HepG2 (cell line): ENCODE results near the gene TBXAS1. TPM values are rescaled to one million over a fixed set of nuclear protein-coding genes. Genes with fewer than 3 reads are reported as not detected.

Experiments
- ATAC-seq: fragments of 200-7000 bp; cut with Tn5 transposase; 3 replicates; pipeline ENCODE4 v1.9.1; 2020; ENCODE audit warnings: mild to moderate bottlenecking, moderate library complexity
- BruUV-seq: library from RNA; stranded (reverse); fragments of 400-500 nt; replicated peaks from 2 replicates; lab custom pipeline; 2021; lab: Mats Ljungman, UMichigan
- CTCF ChIA-PET: fragments of 300-600 bp; formaldehyde crosslinking; extraction: SDS; loops from one replicate; lab custom pipeline; 2021; ENCODE audit warnings: low total read pairs, inconsistent platforms, low intra/inter-chr PET ratio; lab: Yijun Ruan, JAX
- POLR2A ChIA-PET: fragments of 350-600 bp; sonication (Branson Sonifier 250); formaldehyde crosslinking; loops from one replicate; lab custom pipeline; 2020; ENCODE audit warnings: antibody characterized with exemption, inconsistent platforms; lab: Yijun Ruan, JAX
- DNase-seq: peaks from one replicate; pipeline ENCODE4 v3.0.0-alpha.2; 2015; ENCODE audit warnings: low spot score
- FAIRE-seq: peaks from 3 replicates; lab custom pipeline; 2011; peaks lifted over from hg19 to GRCh38; lab: Jason Lieb, UNC
- H2AFZ ChIP-seq: one replicate; pipeline ENCODE4 v1.6.1; 2011; ENCODE audit warnings: low read length, inconsistent platforms
- H3K27ac ChIP-seq: fragments of 300-600 bp; 3 replicates; pipeline ENCODE4 v1.8.0; 2011; ENCODE audit warnings: mixed run types, mild to moderate bottlenecking, mixed read lengths, low read length, inconsistent platforms; ENCODE audit not compliant: insufficient read depth; ENCODE audit errors: extremely low read length
- H3K27me3 ChIP-seq, 2 experiments: fragments of 200-600 bp in 1 of 2; 2 replicates in 1 of 2; 3 replicates in 1 of 2; pipeline versions ENCODE4 v1.6.0 to v1.8.0; 2011; ENCODE audit warnings: low read length in 2 of 2, mild to moderate bottlenecking in 2 of 2, moderate library complexity in 2 of 2, inconsistent platforms in 1 of 2; ENCODE audit not compliant: insufficient read depth in 2 of 2, control insufficient read depth in 1 of 2
- H3K36me3 ChIP-seq, 2 experiments: fragments of 200-600 bp in 1 of 2; replicated peaks in 1 of 2; 2 replicates in 1 of 2; 3 replicates in 1 of 2; pipeline versions ENCODE4 v1.5.1 to v1.8.0; 2011; ENCODE audit warnings: low read length in 2 of 2, inconsistent platforms in 1 of 2; ENCODE audit not compliant: insufficient read depth in 2 of 2, control insufficient read depth in 1 of 2
- H3K4me1 ChIP-seq: 2 replicates; pipeline ENCODE4 v1.5.1; 2012; ENCODE audit warnings: low read length, inconsistent platforms; ENCODE audit not compliant: insufficient read depth
- H3K4me2 ChIP-seq: 2 replicates; pipeline ENCODE4 v1.6.0; 2011; ENCODE audit warnings: low read depth, low read length, inconsistent platforms
- H3K4me3 ChIP-seq, 3 experiments: fragments of 200-600 bp in 1 of 3; sonication (generic), shearing (Covaris generic) in 1 of 3; replicated peaks in 1 of 3; 2 replicates each; pipeline ENCODE4 v1.5.1; 2011 to 2016; ENCODE audit warnings: low read length in 3 of 3, inconsistent platforms in 2 of 3, low read depth in 2 of 3, mild to moderate bottlenecking in 2 of 3, control low read depth in 1 of 3, mixed read lengths in 1 of 3; ENCODE audit not compliant: insufficient read depth in 1 of 3
- H3K79me2 ChIP-seq: one replicate; pipeline ENCODE4 v1.6.1; 2011; ENCODE audit warnings: low read length, inconsistent platforms; ENCODE audit not compliant: insufficient read depth
- H3K9ac ChIP-seq: 2 replicates; pipeline ENCODE4 v1.6.0; 2011; ENCODE audit warnings: mild to moderate bottlenecking, low read depth, low read length, inconsistent platforms; ENCODE audit not compliant: insufficient read depth
- H3K9me3 ChIP-seq: 2 replicates; pipeline ENCODE4 v1.5.1; 2012; ENCODE audit warnings: mild to moderate bottlenecking, low read length
- H4K20me1 ChIP-seq: 2 replicates; pipeline ENCODE4 v1.6.0; 2011; ENCODE audit warnings: inconsistent platforms, mild to moderate bottlenecking, low read length, moderate library complexity; ENCODE audit not compliant: insufficient read depth
- ARHGAP35 ChIP-seq: sonication (generic); formaldehyde crosslinking; IDR thresholded peaks from 2 replicates; pipeline ENCODE4 v1.9.0; 2022; ENCODE audit warnings: mild to moderate bottlenecking, inconsistent platforms, moderate library complexity, missing genetic modification reagents, borderline replicate concordance
- CHD2 ChIP-seq: IDR thresholded peaks from 2 replicates; pipeline ENCODE4 v1.6.1; 2011; ENCODE audit warnings: low read depth, low read length, improper control_type of control experiment
- HDAC1 ChIP-seq: sonication (generic); formaldehyde crosslinking; IDR thresholded peaks from 2 replicates; pipeline ENCODE4 v1.5.1; 2020; ENCODE audit warnings: mild to moderate bottlenecking, missing genetic modification reagents
- HNRNPH1 ChIP-seq: fragments of 200-400 bp; formaldehyde crosslinking; optimal IDR thresholded peaks from 2 replicates; pipeline ENCODE3; 2017; ENCODE audit warnings: mild to moderate bottlenecking, low read depth, low read length
- TOPORS ChIP-seq: sonication (generic); formaldehyde crosslinking; IDR thresholded peaks from 2 replicates; pipeline ENCODE4 v1.8.0; 2023; ENCODE audit warnings: mild to moderate bottlenecking, missing genetic modification reagents
- ZFP36 ChIP-seq: fragments of 150-350 bp; IDR thresholded peaks from 2 replicates; pipeline ENCODE4 v1.6.1; 2018; ENCODE audit warnings: borderline replicate concordance, low read length, low read depth; ENCODE audit not compliant: partially characterized antibody
- ZIK1 ChIP-seq: sonication (generic); formaldehyde crosslinking; IDR thresholded peaks from 2 replicates; pipeline ENCODE4 v1.5.0; 2020; ENCODE audit warnings: mild to moderate bottlenecking, low read depth, missing genetic modification reagents, borderline replicate concordance
- ZNF232 ChIP-seq: sonication (generic); formaldehyde crosslinking; IDR thresholded peaks from 2 replicates; pipeline ENCODE4 v1.4.0; 2020; ENCODE audit warnings: missing genetic modification reagents, borderline replicate concordance
- ZNF512 ChIP-seq: sonication (generic); formaldehyde crosslinking; IDR thresholded peaks from 2 replicates; pipeline ENCODE4 v1.4.0; 2020; ENCODE audit warnings: mild to moderate bottlenecking, missing genetic modification reagents
- ZNF784 ChIP-seq: sonication (generic); formaldehyde crosslinking; IDR thresholded peaks from 2 replicates; pipeline ENCODE4 v1.5.1; 2020; ENCODE audit warnings: missing genetic modification reagents, mild to moderate bottlenecking, borderline replicate concordance
- WGBS: methylation state at CpG from one replicate; pipeline ENCODE4 v1.1.6; 2017; ENCODE audit warnings: low lambda C conversion rate; 5-methylcytosine and 5-hydroxymethylcytosine counted together
- in situ Hi-C: cut with HindIII; loops from 2 replicates; pipeline ENCODE4 v1.10.0; 2017; ENCODE audit warnings: low pct_unique_long_range_greater_than_20kb; ENCODE audit not compliant: extremely low pct_ligation_motif_present
- intact Hi-C: fragments of 100-400 bp; cut with micrococcal nuclease; formaldehyde crosslinking; loops from one replicate; pipeline ENCODE4 v1.10.0; 2022; ENCODE audit not compliant: unreplicated experiment
- polyA plus RNA-seq, 8 experiments: library from polyadenylated mRNA; depleted of rRNA in 3 of 8; stranded (reverse) in 7 of 8; unstranded in 1 of 8; fragments of >200 nt; fragmentation: Illumina TruSeq in 4 of 8; extraction: Trizol in 4 of 8; gene quantifications; 2 replicates each; pipeline versions ENCODE4 v1.2.1 to v1.2.3, GENCODE V29; 2011 to 2016; ENCODE audit warnings: low read depth in 4 of 8, missing spikeins in 1 of 8, mixed read lengths in 1 of 8; ENCODE audit not compliant: insufficient read depth in 1 of 8
- total RNA-seq, 5 experiments: library from RNA; depleted of rRNA; stranded (reverse); fragments of >200 nt; fragmentation: Illumina TruSeq; extraction: Trizol; gene quantifications; 2 replicates each; pipeline ENCODE4 v1.2.3, GENCODE V29; 2016; ENCODE audit warnings: low read depth in 1 of 5

Gene TBXAS1
- total and polyA plus RNA-seq, 2 of the 13 experiments (the other 11 are each of a cell fraction or from before 2014, with no cell fraction given): 4.0 to 4.9 TPM

GRCh38 chr7:139822855-139823254 is 6.2 kb upstream of the TBXAS1 start:
- no peak overlapping the region for H2AFZ ChIP-seq
- no peak for TF ChIP-seq ZNF512
- TF ChIP-seq ZIK1 (CRISPR knock-in tag): no peak
- TF ChIP-seq HDAC1 (CRISPR knock-in tag): no peak
- in situ Hi-C loops (no loop called here), intact Hi-C loops (no loop called here)
- no peaks in the 10 kb centered on the region for H4K20me1 ChIP-seq
- ChIA-PET POLR2A (no interaction called here), CTCF (no interaction called here)
- no TSS peak for BruUV-seq
- H3K36me3 ChIP-seq: no peaks in the 10 kb centered on the region
- H3K4me2 ChIP-seq: no peak overlapping the region
- ATAC-seq: no peak
- DNase-seq: no peak
- H3K27ac ChIP-seq: no peak overlapping the region
- 81% methylated on average over 9 of the region's 9 CpGs for WGBS
- H3K9ac ChIP-seq: no peak overlapping the region
- no peak overlapping the region for H3K4me3 ChIP-seq
- H3K4me1 ChIP-seq: no peaks in the 10 kb centered on the region
- FAIRE-seq: no peak
- H3K9me3 ChIP-seq: no peaks in the 10 kb centered on the region
- H3K79me2 ChIP-seq: no peaks in the 10 kb centered on the region
- H3K27me3 ChIP-seq: peaks cover 0 to 27% of the 10 kb centered on the region in 2 experiments; a peak in 3 of 5 replicates

GRCh38 chr7:139823959-139824521 is 5.0 kb upstream of the TBXAS1 start:
- no peaks in the 10 kb centered on the region for H4K20me1 ChIP-seq
- H3K36me3 ChIP-seq: no peaks in the 10 kb centered on the region
- no peak overlapping the region for H3K4me3 ChIP-seq
- CTCF ChIA-PET: no interaction called here
- ATAC-seq (no peak), FAIRE-seq (no peak), DNase-seq (no peak)
- TF ChIP-seq ARHGAP35 (no peak), HNRNPH1 (no peak), TOPORS (no peak), ZFP36 (no peak), ZNF232 (no peak), ZNF784 (no peak), CHD2 (no peak)
- no peaks in the 10 kb centered on the region for H3K9me3 ChIP-seq
- no TSS peak for BruUV-seq
- peaks cover 0 to 27% of the 10 kb centered on the region in 2 experiments; a peak in 3 of 5 replicates for H3K27me3 ChIP-seq
- intact Hi-C loops (no loop called here), in situ Hi-C loops (no loop called here)
- H3K4me2 ChIP-seq: no peak overlapping the region
- H3K4me1 ChIP-seq: peaks cover 7% of the 10 kb centered on the region
- 54% methylated on average over 8 of the region's 8 CpGs for WGBS
- H3K79me2 ChIP-seq: no peaks in the 10 kb centered on the region
- no peak overlapping the region for H2AFZ ChIP-seq
- POLR2A ChIA-PET: no interaction called here
- H3K9ac ChIP-seq: no peak overlapping the region
- H3K27ac ChIP-seq: no peak overlapping the region
